ENCODE data around the gene VIT. TPM values are rescaled to one million over a fixed set of nuclear protein-coding genes. Genes with fewer than 3 reads are reported as not detected.

VIT gene
- total RNA-seq, 4 donors from 2014 or later: 21.3 to 42.7 (median 28.9) TPM

DNA sequence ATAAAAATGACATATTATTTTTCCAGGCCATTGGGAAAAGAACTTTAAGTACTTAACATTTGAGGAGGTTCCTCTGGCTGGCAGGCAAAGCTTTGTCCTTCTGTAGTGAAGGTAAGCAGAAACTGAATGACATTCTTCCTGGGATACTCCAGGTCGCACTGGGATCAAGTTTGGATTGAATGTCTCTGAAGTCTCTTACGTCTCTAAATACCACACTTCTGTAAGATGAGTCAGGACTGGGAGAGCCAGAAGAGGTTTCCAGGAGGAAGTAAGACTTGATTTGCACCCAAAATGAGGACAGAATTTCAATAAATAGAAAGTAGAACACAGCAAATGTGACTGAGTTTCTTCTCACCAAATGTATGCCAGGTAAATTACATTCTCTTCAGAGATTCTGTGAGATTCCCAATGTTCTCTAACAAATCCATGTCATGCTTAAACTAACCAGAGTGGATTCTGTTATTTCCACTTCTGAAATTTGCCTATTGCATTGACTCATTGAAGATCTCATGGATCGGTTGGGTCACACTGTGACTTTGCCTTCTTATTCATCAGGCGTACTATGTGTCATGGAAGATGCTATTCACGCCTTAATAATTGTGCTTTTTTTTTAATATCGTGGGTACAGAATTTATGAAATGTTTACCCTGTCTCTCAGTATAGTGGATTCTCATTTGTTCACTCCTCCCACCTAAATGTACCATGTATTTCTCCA is 25.5 kb upstream of the VIT start:
- ATAC-seq: no peak

DNA sequence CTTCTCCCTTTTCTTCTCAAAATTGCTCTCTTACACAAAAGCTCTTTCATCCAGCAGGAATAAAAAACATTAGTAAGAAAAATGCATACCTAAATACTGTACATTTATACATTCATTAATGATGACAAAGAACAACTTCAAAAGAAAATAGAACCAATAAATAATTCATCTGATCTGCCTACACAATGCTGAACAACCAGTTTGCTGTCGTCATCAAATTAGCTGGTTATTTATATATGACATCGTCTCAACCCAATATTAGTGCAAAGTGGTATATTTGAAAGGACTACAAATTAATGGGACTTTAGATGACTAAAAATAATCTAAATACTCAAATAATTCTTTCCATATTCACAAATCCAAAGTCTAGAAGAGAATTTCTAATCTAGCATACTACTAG is 24.8 kb upstream of the VIT start:
- no peak overlapping the region for H3K27ac ChIP-seq
- TF ChIP-seq EP300 (IDR thresholded peaks at IDR 0.05): no peak
- TF ChIP-seq POLR2A (IDR thresholded peaks at IDR 0.05): no peak
- TF ChIP-seq, protein P1, sequence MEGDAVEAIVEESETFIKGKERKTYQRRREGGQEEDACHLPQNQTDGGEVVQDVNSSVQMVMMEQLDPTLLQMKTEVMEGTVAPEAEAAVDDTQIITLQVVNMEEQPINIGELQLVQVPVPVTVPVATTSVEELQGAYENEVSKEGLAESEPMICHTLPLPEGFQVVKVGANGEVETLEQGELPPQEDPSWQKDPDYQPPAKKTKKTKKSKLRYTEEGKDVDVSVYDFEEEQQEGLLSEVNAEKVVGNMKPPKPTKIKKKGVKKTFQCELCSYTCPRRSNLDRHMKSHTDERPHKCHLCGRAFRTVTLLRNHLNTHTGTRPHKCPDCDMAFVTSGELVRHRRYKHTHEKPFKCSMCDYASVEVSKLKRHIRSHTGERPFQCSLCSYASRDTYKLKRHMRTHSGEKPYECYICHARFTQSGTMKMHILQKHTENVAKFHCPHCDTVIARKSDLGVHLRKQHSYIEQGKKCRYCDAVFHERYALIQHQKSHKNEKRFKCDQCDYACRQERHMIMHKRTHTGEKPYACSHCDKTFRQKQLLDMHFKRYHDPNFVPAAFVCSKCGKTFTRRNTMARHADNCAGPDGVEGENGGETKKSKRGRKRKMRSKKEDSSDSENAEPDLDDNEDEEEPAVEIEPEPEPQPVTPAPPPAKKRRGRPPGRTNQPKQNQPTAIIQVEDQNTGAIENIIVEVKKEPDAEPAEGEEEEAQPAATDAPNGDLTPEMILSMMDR (IDR thresholded peaks at IDR 0.05): no peak
- no peak for TF ChIP-seq POLR2AphosphoS5 (IDR thresholded peaks at IDR 0.05)
- no peaks in the 10 kb centered on the region for H3K27me3 ChIP-seq
- H3K4me3 ChIP-seq: no peak overlapping the region
- no peaks in the 10 kb centered on the region for H3K9me3 ChIP-seq
- no peak for ATAC-seq
- no peaks in the 10 kb centered on the region for H3K4me1 ChIP-seq
- 80 to 93% methylated on average over 2 of the region's 2 CpGs for WGBS, 2 donors (ENCODE audit: low coverage in 1 of 2)
- no peaks in the 10 kb centered on the region for H3K36me3 ChIP-seq

More for the DNA sequence above, 25.5 kb upstream of the VIT start:
- Histone ChIP-seq H3K4me1 (no peaks in the 10 kb centered on the region), H3K4me3 (no peak overlapping the region), H3K9me3 (no peaks in the 10 kb centered on the region), H3K27me3 (no peaks in the 10 kb centered on the region), H3K27ac (no peak overlapping the region), H3K36me3 (no peaks in the 10 kb centered on the region)
- 58 to 80% methylated on average over 5 to 6 of the region's 6 CpGs for WGBS, 2 donors (ENCODE audit: low coverage in 1 of 2)
- no peak for TF ChIP-seq EP300 (IDR thresholded peaks at IDR 0.05)

DNA sequence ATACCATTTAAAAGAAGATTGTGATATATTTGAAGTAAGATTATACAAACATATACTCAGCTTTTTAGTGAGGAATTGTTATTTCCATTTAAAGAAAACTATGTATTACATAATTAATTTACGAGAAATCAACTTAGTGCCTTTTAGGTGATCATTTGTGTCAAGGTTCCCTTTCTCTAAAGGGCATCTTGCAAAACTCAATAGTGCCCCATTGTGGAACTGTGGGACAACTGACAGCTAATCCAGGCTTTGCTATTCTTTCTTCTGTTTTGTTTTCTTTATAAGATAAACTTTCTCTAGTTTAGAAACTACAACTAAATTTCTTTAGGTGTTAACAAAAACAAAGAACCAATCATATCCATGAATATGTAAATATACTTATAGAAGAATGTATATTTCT is 24.3 kb upstream of the VIT start:
- no peak overlapping the region for H3K27ac ChIP-seq
- H3K4me3 ChIP-seq: no peak overlapping the region
- H3K27me3 ChIP-seq: no peaks in the 10 kb centered on the region
- no peaks in the 10 kb centered on the region for H3K4me1 ChIP-seq
- TF ChIP-seq, protein P1 (IDR thresholded peaks at IDR 0.05): peak; percentile 37 to 53 (median 50)
- TF ChIP-seq POLR2A (IDR thresholded peaks at IDR 0.05): no peak
- TF ChIP-seq EP300 (IDR thresholded peaks at IDR 0.05): no peak
- TF ChIP-seq POLR2AphosphoS5 (IDR thresholded peaks at IDR 0.05): no peak
- no peaks in the 10 kb centered on the region for H3K36me3 ChIP-seq
- whole genome bisulfite sequencing, 2 donors (ENCODE audit: low coverage in 1 of 2): 25 to 32% methylated on average over 1 of the region's 1 CpG
- no peak for ATAC-seq
- no peaks in the 10 kb centered on the region for H3K9me3 ChIP-seq

DNA sequence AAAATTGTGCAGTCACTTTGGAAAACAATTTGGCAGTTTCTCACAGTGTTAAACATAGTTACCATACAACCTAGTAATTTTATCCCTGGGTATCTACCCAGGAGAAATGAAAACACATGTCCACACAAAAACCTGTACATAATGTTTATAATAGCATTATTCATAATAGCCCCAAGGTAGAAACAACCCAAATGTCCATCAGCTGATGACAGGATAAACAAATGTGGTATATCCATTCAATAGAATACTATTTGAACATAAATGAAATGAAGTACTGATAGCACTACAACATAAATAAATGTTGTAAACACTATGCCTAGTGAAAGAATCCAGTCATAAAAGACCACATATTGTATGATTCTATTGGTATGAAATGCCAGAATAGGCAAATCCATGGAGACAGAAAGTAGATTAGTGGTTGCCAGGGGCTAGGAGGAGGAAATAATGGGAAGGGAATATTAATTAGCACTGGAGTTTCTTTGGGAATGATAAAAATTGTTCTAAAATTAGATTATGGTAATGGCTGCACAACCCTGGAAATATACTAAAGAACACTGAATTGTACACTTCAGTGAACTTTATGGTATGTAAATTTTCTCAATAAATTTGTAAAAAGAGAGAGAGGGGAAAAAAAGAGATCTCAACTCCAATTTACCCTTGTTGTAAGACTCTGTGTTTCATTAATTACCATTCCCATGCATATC is 20.8 kb upstream of the VIT start:
- TF ChIP-seq POLR2A (IDR thresholded peaks at IDR 0.05): no peak
- TF ChIP-seq POLR2AphosphoS5 (IDR thresholded peaks at IDR 0.05): no peak
- TF ChIP-seq EP300 (IDR thresholded peaks at IDR 0.05): no peak
- TF ChIP-seq, protein P1 (IDR thresholded peaks at IDR 0.05): no peak
- ATAC-seq: no peak

DNA sequence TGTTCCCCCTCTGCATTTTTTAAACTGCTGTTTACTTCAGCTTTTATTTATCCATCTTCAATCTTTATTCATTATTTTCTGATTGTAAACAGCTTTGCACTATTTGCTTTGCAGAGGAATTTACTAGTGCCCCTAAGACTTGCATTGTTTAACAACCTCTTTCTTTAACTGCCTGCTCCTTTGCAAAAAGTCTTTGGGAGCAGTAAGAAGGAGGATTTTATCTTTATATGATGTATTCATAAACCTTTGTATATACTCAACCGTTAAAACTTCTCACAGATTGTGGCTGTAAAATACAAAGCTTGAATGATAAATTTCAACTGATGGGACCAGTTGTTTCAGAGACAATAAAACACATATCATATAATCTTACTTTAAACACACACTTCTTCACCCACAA is 20.1 kb upstream of the VIT start:
- Histone ChIP-seq H3K27me3 (no peaks in the 10 kb centered on the region), H3K9me3 (peaks cover 0 to 11% (median 0%) of the 10 kb centered on the region in 3 donors), H3K4me1 (no peaks in the 10 kb centered on the region), H3K4me3 (no peak overlapping the region), H3K27ac (no peak overlapping the region), H3K36me3 (no peaks in the 10 kb centered on the region)
- ATAC-seq: no peak
- TF ChIP-seq POLR2A (IDR thresholded peaks at IDR 0.05): no peak
- no peak for TF ChIP-seq POLR2AphosphoS5 (IDR thresholded peaks at IDR 0.05)
- TF ChIP-seq, protein P1 (IDR thresholded peaks at IDR 0.05): no peak
- TF ChIP-seq EP300 (IDR thresholded peaks at IDR 0.05): no peak
- 25 to 32% methylated on average over 1 of the region's 1 CpG for WGBS, 2 donors (ENCODE audit: low coverage in 1 of 2)

More for the DNA sequence above, 20.8 kb upstream of the VIT start:
- H3K27ac ChIP-seq: no peak overlapping the region
- no peaks in the 10 kb centered on the region for H3K4me1 ChIP-seq
- H3K27me3 ChIP-seq: no peaks in the 10 kb centered on the region
- H3K9me3 ChIP-seq: peaks cover 0 to 11% (median 0%) of the 10 kb centered on the region in 3 donors
- no peak overlapping the region for H3K4me3 ChIP-seq
- H3K36me3 ChIP-seq: no peaks in the 10 kb centered on the region
